Karpas-422 (cell line): ENCODE data around the gene TAF11. TPM values are rescaled to one million over a fixed set of nuclear protein-coding genes. Genes with fewer than 3 reads are reported as not detected.
"Not testable (repeated sequence)": the region's sequence is repeated elsewhere in the genome, so short reads cannot be mapped to it uniquely, and the experiment has no call there.

Experiments used
- DNase-seq: peaks from one replicate; pipeline ENCODE4 v3.0.0-alpha.2; 2015
- H2AFZ ChIP-seq: fragments of 200-600 bp; sonication (generic); 2 replicates; pipeline ENCODE4 v1.6.1; 2014; ENCODE audit warnings: antibody characterized with exemption, low read length, mixed read lengths
- H3K27ac ChIP-seq: fragments of 200-600 bp; sonication (generic); 2 replicates; pipeline ENCODE4 v1.5.1; 2014; ENCODE audit warnings: mild to moderate bottlenecking, low read length, moderate library complexity
- H3K27me3 ChIP-seq: fragments of 200-600 bp; sonication (generic); 2 replicates; pipeline ENCODE4 v1.6.1; 2014; ENCODE audit warnings: low read length, mixed read lengths
- H3K36me3 ChIP-seq: fragments of 200-600 bp; sonication (generic); 2 replicates; pipeline ENCODE4 v1.6.1; 2014; ENCODE audit warnings: low read length, mixed read lengths; ENCODE audit not compliant: insufficient read depth
- H3K4me1 ChIP-seq: fragments of 200-600 bp; sonication (generic); 2 replicates; pipeline ENCODE4 v1.6.1; 2014; ENCODE audit warnings: mild to moderate bottlenecking, low read length, mixed read lengths
- H3K4me2 ChIP-seq: fragments of 200-600 bp; sonication (generic); 2 replicates; pipeline ENCODE4 v1.6.1; 2014; ENCODE audit warnings: low read length, low read depth, mild to moderate bottlenecking; ENCODE audit not compliant: poor library complexity, severe bottlenecking
- H3K4me3 ChIP-seq: fragments of 200-600 bp; sonication (generic); 2 replicates; pipeline ENCODE4 v1.5.1; 2014; ENCODE audit warnings: mild to moderate bottlenecking, antibody characterized with exemption, low read length, mixed read lengths
- H3K79me2 ChIP-seq: fragments of 200-600 bp; sonication (generic); 2 replicates; pipeline ENCODE4 v1.6.1; 2014; ENCODE audit warnings: mild to moderate bottlenecking, low read length, mixed read lengths
- H3K9ac ChIP-seq: fragments of 200-600 bp; sonication (generic); 2 replicates; pipeline ENCODE4 v1.6.0; 2014; ENCODE audit warnings: low read length
- H3K9me2 ChIP-seq: fragments of 200-600 bp; sonication (generic), shearing (Covaris generic); replicated peaks from 2 replicates; pipeline ENCODE4 v1.6.0; 2014; ENCODE audit warnings: mild to moderate bottlenecking, low read length, moderate library complexity; ENCODE audit not compliant: insufficient read depth
- H3K9me3 ChIP-seq: fragments of 300-700, 200-600 bp; sonication (generic); 2 replicates; pipeline ENCODE4 v1.6.1; 2014; ENCODE audit warnings: low read length, mixed read lengths
- H4K20me1 ChIP-seq: fragments of 200-600 bp; sonication (generic); 2 replicates; pipeline ENCODE4 v1.6.1; 2014; ENCODE audit warnings: mild to moderate bottlenecking, antibody characterized with exemption, low read length, low read depth; ENCODE audit not compliant: insufficient read depth
- total RNA-seq: library from RNA; depleted of rRNA; stranded (reverse); fragments of >200 nt; shearing (Covaris generic); gene quantifications from 2 replicates; pipeline ENCODE4 v1.2.3, GENCODE V29; 2014; ENCODE audit warnings: low replicate concordance

TAF11 gene
- total RNA-seq, 1 experiment from 2014 or later = 19.1 TPM

- DNase-seq = no peak
- no peak overlapping the region for H3K27ac ChIP-seq
- no peaks in the 10 kb centered on the region for H3K4me1 ChIP-seq
- peaks cover 17% of the 10 kb centered on the region; the same call in 1 of the 2 replicates for H3K36me3 ChIP-seq
- H3K27me3 ChIP-seq = no peaks in the 10 kb centered on the region
- H4K20me1 ChIP-seq = no peaks in the 10 kb centered on the region
- no peaks in the 10 kb centered on the region; the same call in 1 of the 2 replicates for H3K79me2 ChIP-seq
- H3K4me2 ChIP-seq = no peak overlapping the region
- H3K9ac ChIP-seq = no peak overlapping the region
- no peak overlapping the region for H3K4me3 ChIP-seq
- no peak overlapping the region for H2AFZ ChIP-seq
- no peaks in the 10 kb centered on the region for H3K9me3 ChIP-seq
- H3K9me2 ChIP-seq = no peaks in the 10 kb centered on the region
Observed at GRCh38 chr6:34855463-34855862, 32.4 kb downstream of the TAF11 start.

DNA sequence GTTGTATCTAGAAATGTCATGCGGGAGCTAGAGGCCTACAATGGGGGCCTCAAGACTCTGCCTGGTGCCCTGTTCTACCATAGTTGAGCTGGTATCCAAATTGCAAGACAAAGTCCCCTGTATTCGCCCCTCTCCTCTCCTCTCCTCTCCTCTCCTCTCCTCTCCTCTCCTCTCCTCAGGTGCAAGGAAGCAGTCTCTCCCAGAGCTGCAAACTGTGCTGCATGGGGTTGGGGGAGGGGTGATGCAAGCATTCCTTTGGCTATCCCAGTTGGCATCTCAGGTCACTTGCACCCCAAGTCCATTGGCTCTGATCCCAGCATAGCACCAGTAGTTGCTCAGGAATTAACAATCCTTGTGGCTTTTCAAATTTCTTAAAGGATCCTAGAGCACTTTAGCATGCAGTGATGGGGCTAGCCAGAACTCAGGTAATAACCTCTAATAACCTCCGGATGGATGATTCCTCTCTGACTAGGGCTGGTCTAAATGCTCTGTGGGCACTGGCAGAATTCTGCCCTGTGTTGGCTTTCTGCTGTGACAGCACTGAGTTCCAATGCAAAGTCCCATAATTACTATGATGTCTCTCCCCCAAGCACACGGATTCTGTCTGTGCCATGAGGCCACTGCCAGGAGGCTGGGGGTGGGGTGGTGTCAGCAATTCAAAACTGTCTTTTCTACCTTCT, 35.3 kb downstream of the TAF11 start:
- H4K20me1 ChIP-seq = no peaks in the 10 kb centered on the region
- no peaks in the 10 kb centered on the region for H3K9me2 ChIP-seq
- H3K4me2 ChIP-seq = no peak overlapping the region
- no peak overlapping the region for H3K27ac ChIP-seq
- H3K9ac ChIP-seq = no peak overlapping the region
- no peak for DNase-seq
- H3K9me3 ChIP-seq = no peaks in the 10 kb centered on the region
- H3K27me3 ChIP-seq = no peaks in the 10 kb centered on the region
- H3K4me1 ChIP-seq = no peaks in the 10 kb centered on the region
- H2AFZ ChIP-seq = no peak overlapping the region
- H3K4me3 ChIP-seq = no peak overlapping the region
- no peaks in the 10 kb centered on the region; the same call in none of the 2 replicates for H3K79me2 ChIP-seq
- H3K36me3 ChIP-seq = peaks cover 16% of the 10 kb centered on the region; the same call in 1 of the 2 replicates

GRCh38 chr6:34851361-34851760, 36.5 kb downstream of the TAF11 start:
- H3K9me2 ChIP-seq = no peaks in the 10 kb centered on the region
- H3K79me2 ChIP-seq = peaks cover 4% of the 10 kb centered on the region
- no peak overlapping the region for H3K4me2 ChIP-seq
- H3K27ac ChIP-seq = no peak overlapping the region
- no peaks in the 10 kb centered on the region for H3K4me1 ChIP-seq
- no peaks in the 10 kb centered on the region for H3K27me3 ChIP-seq
- H3K9ac ChIP-seq = no peak overlapping the region
- no peaks in the 10 kb centered on the region for H4K20me1 ChIP-seq
- H2AFZ ChIP-seq = no peak overlapping the region
- H3K9me3 ChIP-seq = no peaks in the 10 kb centered on the region
- no peak overlapping the region for H3K4me3 ChIP-seq
- DNase-seq = no peak
- H3K36me3 ChIP-seq = 0 out of 2 replicates have a peak, but pooled peaks cover 9% of the 10 kb centered on the region

DNA sequence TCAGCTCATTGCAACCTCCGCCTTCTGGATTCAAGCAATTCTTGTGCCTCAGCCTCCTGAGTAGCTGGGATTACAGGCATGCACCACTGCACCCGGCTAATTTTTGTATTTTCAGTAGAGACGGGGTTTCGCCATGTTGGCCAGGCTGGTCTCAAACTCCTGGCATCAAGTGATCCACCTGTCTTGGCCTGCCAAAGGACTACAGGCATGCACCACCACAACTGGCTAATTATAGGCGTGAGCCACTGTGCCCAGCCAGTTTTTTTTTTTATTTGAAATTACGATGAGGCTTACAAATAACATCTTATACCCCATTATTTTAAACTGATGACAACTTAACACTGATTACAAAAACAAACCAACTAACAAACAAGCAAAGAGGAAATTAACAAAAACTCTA, 38.8 kb downstream of the TAF11 start:
- H3K36me3 ChIP-seq, H3K9me2 ChIP-seq, H2AFZ ChIP-seq, H3K9ac ChIP-seq, H4K20me1 ChIP-seq, H3K27ac ChIP-seq, H3K9me3 ChIP-seq, H3K4me2 ChIP-seq, DNase-seq, H3K27me3 ChIP-seq, H3K79me2 ChIP-seq, H3K4me1 ChIP-seq, H3K4me3 ChIP-seq: not testable (repeated sequence)

DNA sequence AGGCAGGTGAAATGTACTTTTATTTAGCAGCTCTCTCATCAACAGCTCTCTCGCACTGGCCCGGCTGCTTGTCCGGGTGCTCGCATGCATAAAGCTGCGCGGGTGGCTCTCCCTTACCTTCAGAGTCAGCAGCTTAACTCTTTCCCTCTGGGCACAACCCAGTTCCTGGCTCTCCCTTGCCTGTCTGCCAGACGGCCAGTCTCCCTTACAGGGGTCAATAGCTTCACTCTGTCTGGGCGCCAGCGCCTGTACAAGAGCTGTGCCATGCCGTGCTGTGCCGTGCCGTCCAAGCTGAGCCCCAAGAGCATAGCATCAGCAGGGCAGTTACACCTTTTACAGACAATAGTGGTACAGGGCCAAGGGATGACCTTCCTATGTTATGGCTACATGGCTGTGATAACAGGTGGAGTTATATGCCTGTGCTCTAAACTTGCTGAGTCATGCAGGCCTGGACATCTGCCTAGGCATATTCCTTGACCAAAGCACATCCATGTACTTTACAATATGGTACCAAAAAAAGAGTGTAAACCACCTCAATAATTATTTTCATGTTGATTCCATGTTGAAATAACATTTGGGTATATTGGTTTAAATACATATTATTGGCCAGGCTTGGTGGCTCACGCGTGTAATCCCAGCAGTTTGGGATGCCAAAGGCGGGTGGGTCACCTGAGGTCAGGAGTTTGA, 48.0 kb downstream of the TAF11 start:
- H3K9ac ChIP-seq = no peak overlapping the region
- no peak for DNase-seq
- no peaks in the 10 kb centered on the region for H3K4me1 ChIP-seq
- no peaks in the 10 kb centered on the region for H3K27me3 ChIP-seq
- no peak overlapping the region for H3K4me2 ChIP-seq
- peaks cover 5% of the 10 kb centered on the region for H3K36me3 ChIP-seq
- H3K27ac ChIP-seq = no peak overlapping the region
- H4K20me1 ChIP-seq = no peaks in the 10 kb centered on the region
- H3K9me3 ChIP-seq = no peaks in the 10 kb centered on the region
- H3K9me2 ChIP-seq = no peaks in the 10 kb centered on the region
- no peak overlapping the region for H2AFZ ChIP-seq
- H3K79me2 ChIP-seq = 0 out of 2 replicates have a peak, but pooled peaks cover under 1% of the 10 kb centered on the region
- no peak overlapping the region for H3K4me3 ChIP-seq

DNA sequence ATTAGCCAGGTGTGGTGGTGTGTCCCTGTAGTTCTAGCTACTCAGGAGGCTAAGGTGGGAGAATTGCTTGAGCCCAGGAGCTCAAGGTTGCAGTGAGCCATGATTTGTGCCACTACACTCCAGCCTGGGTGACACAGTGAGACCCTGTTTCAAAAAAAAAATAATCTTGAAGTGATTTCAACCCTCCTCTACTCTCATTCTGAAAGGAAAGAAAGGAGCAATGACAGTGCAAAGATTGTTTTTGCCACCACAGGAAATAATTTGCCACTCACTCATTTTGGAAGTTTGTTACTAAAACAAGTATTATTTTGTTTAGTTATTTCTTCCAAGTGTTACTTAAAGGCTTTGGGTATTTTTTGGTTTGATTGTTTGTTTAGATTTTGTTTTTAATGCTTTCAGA, 50.3 kb downstream of the TAF11 start:
- no peak for DNase-seq
- Histone ChIP-seq H3K27me3 (no peaks in the 10 kb centered on the region), H3K27ac (no peak overlapping the region), H4K20me1 (no peaks in the 10 kb centered on the region), H3K9me3 (no peaks in the 10 kb centered on the region), H2AFZ (no peak overlapping the region), H3K4me3 (no peak overlapping the region), H3K36me3 (peaks cover 9% of the 10 kb centered on the region), H3K9ac (no peak overlapping the region), H3K79me2 (no peaks in the 10 kb centered on the region), H3K9me2 (no peaks in the 10 kb centered on the region), H3K4me2 (no peak overlapping the region), H3K4me1 (no peaks in the 10 kb centered on the region)

GRCh38 chr6:34836451-34836850, 51.4 kb downstream of the TAF11 start:
- H3K9me2 ChIP-seq = no peaks in the 10 kb centered on the region
- no peak overlapping the region for H3K9ac ChIP-seq
- H3K4me3 ChIP-seq = no peak overlapping the region
- H3K4me2 ChIP-seq = no peak overlapping the region
- H3K79me2 ChIP-seq = no peaks in the 10 kb centered on the region
- H3K27ac ChIP-seq = no peak overlapping the region
- no peak for DNase-seq
- H3K36me3 ChIP-seq = peaks cover 9% of the 10 kb centered on the region
- H2AFZ ChIP-seq = no peak overlapping the region
- H3K27me3 ChIP-seq = no peaks in the 10 kb centered on the region
- no peaks in the 10 kb centered on the region for H4K20me1 ChIP-seq
- no peaks in the 10 kb centered on the region for H3K4me1 ChIP-seq
- no peaks in the 10 kb centered on the region for H3K9me3 ChIP-seq

DNA sequence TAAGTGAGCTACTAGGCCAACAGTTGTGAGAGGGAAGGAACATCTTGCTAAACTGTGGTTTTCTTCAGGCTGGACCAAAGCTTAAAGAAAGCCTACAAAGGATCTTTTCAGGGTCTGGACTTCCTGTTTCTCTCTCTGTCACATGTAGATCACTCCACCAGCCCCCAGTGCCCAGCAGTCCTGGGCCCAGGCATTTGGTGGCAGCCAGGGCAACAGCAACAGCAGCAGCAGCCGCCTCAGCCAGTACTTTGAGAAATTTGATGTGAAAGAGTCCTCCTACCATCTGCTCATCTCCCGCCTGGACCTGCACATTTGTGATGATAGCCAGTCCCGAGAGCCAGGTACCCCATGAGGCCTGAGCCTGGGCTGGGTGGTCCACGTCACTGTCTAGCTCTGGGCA, 51.8 kb downstream of the TAF11 start:
- Histone ChIP-seq H3K9ac (no peak overlapping the region), H3K36me3 (peaks cover 9% of the 10 kb centered on the region)
- DNase-seq = no peak

More for the DNA sequence above, 51.8 kb downstream of the TAF11 start:
- Histone ChIP-seq H3K4me1 (no peaks in the 10 kb centered on the region), H3K9me3 (no peaks in the 10 kb centered on the region), H3K79me2 (no peaks in the 10 kb centered on the region), H3K9me2 (no peaks in the 10 kb centered on the region), H3K27me3 (no peaks in the 10 kb centered on the region), H3K4me2 (no peak overlapping the region), H3K27ac (no peak overlapping the region), H2AFZ (no peak overlapping the region), H4K20me1 (no peaks in the 10 kb centered on the region), H3K4me3 (no peak overlapping the region)
